ENCODE results near the gene TMEM80. TPM values are rescaled to one million over a fixed set of nuclear protein-coding genes. Genes with fewer than 3 reads are reported as not detected.

The TMEM80 gene
- total and polyA plus RNA-seq, 12 donors = 10.1 to 24.2 (median 14.5) TPM

DNA sequence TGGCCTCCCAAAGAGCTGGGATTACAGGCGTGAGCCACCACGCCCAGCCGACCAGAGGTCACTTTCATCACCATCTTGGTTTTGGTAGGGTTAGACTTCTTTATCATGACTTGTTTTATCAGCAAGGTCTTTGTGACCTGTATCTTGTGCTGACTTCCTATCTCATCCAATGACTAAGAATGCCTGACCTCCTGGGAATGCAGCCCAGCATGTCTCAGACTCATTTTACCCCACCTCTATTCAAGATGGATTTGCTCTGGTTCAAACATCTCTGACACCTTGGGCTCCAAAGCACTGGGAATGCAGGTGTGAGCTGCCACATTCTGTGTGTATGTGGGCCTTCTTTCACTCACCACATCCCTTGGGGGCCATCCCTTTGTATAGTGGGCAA is 46.5 kb downstream of the TMEM80 start:
- no peaks in the 10 kb centered on the region for H3K9me3 ChIP-seq
- WGBS, 2 donors = 85 to 86% methylated on average over 3 of the region's 3 CpGs
- peaks cover 0 to 26% (median 7%) of the 10 kb centered on the region in 9 donors for H3K4me1 ChIP-seq
- no peak overlapping the region for H3K4me3 ChIP-seq
- DNase-seq (no peak), ATAC-seq (no peak)
- H3K36me3 ChIP-seq = no peaks in the 10 kb centered on the region
- TF ChIP-seq CTCF (IDR thresholded peaks at IDR 0.05) = no peak
- no peak overlapping the region for H3K27ac ChIP-seq
- H3K27me3 ChIP-seq = no peaks in the 10 kb centered on the region
- intact Hi-C loops (cut with DNase I) = no loop called here

GRCh38 chr11:742571-743201 is 47.1 kb downstream of the TMEM80 start:
- TF ChIP-seq CTCF (IDR thresholded peaks at IDR 0.05) = no peak
- Histone ChIP-seq H3K27ac (no peak overlapping the region), H3K27me3 (no peaks in the 10 kb centered on the region), H3K9me3 (no peaks in the 10 kb centered on the region), H3K4me3 (no peak overlapping the region), H3K36me3 (no peaks in the 10 kb centered on the region), H3K4me1 (peaks cover under 1 to 21% (median 7%) of the 10 kb centered on the region in 9 donors)
- 98 to 99% methylated on average over 4 of the region's 4 CpGs for WGBS, 2 donors
- intact Hi-C loops (cut with DNase I) = no loop called here
- ATAC-seq (no peak), DNase-seq (no peak)

DNA sequence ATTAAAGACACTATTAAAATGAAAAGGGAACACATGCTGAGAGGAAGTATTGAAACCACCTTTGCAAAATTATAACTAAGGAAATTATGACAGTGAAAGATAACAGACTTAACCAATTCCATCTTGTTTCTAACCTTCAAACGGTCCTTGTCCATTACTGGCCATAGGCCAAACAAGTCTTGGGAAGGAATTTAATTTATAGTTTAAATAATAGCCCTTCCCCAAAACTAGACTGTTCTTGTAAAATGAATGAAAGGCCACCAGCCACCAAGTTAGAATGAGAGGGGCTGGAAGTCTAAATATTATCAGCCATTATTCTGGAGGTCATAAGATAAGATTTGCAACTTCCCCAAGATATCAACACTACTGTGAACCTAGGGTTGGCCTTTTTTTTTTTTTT is 49.8 kb downstream of the TMEM80 start:
- WGBS, 2 donors = 28 to 40% methylated on average over 1 of the region's 1 CpG
- no peak for TF ChIP-seq CTCF (IDR thresholded peaks at IDR 0.05)
- intact Hi-C loops (cut with DNase I) = no loop called here
- H3K27me3 ChIP-seq = no peaks in the 10 kb centered on the region
- peaks cover 3 to 39% (median 27%) of the 10 kb centered on the region in 9 donors for H3K4me1 ChIP-seq
- no peak overlapping the region for H3K4me3 ChIP-seq
- H3K36me3 ChIP-seq = no peaks in the 10 kb centered on the region
- no peak for DNase-seq
- ATAC-seq = no peak
- no peaks in the 10 kb centered on the region for H3K9me3 ChIP-seq
- H3K27ac ChIP-seq = peak overlapping the region in 1 of 10 donors; percentile 29

DNA sequence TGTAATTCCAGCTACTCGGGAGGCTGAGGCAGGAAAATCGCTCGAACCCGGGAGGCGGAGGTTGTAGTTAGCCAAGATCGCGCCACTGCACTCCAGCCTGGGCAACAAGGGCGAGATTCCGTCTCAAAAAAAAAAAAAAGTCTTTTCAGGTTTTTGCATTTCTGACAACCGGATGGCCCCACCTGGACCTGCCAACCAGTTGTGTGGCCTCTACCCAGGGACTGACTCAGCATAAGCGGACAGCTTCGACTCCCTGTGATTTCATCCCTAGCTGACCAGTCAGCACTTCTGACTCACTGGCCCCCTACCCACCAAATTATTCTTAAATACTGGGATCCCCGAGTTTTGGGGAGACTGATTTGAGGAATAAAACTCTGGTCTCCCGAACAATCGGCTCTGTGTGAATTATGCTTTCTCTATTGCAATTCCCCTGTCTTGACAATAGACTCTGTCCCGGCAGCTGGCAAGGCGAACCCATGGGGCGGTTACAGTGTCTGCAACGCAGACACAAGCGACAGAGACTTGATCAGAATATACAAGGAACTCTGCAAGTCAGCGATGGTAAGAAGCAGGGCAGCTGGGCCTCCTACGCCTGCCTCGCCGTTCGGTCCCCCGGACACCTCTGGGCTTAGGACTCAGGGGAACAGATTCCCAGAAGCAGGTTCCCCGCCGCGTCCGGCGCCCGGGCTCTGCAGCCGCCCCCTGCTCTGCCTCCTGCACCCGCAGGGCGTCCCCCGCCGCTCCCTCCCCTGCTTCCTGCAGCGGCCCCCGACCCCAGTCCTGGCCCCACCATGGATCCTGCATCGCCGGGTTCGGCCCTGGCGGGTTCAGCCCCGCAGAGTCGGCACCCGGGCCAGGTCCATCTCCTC is 50.9 kb downstream of the TMEM80 start:
- Histone ChIP-seq H3K4me3 (peak overlapping the region; percentile 84 to 99 (median 95)), H3K27ac (peak overlapping the region in 9 of 10 donors; percentile 81 to 95 (median 90)), H3K27me3 (no peaks in the 10 kb centered on the region), H3K36me3 (peaks cover 0 to 2% (median 0%) of the 10 kb centered on the region in 9 donors), H3K4me1 (peaks cover 3 to 39% (median 27%) of the 10 kb centered on the region in 9 donors), H3K9me3 (no peaks in the 10 kb centered on the region)
- WGBS, 2 donors = 26 to 27% methylated on average over 45 to 46 of the region's 46 CpGs
- no peak for TF ChIP-seq CTCF (IDR thresholded peaks at IDR 0.05)
- intact Hi-C loops (cut with DNase I) = no loop called here
- DNase-seq (no peak), ATAC-seq (peak in 7 of 8 donors; percentile 4 to 46 (median 27))

Data from heart right ventricle (tissue), 16 donors.